K562 (cell line): ENCODE data around the gene VPREB1. TPM values are rescaled to one million over a fixed set of nuclear protein-coding genes. Genes with fewer than 3 reads are reported as not detected.

Experiments
- ARNT ChIP-seq, 2 experiments: fragments of 450-650 bp; IDR thresholded peaks; 2 replicates each; pipeline ENCODE4 v1.6.1; 2016; ENCODE audit warnings: mild to moderate bottlenecking in 1 of 2
- CBX8 ChIP-seq: fragments of 200-600 bp; sonication (generic); IDR thresholded peaks from 2 replicates; pipeline ENCODE4 v1.6.1; 2012; ENCODE audit warnings: borderline replicate concordance, mixed run types, low read depth, mild to moderate bottlenecking, moderate library complexity, mixed read lengths, low read length, control low read depth, inconsistent platforms; ENCODE audit not compliant: poor library complexity, severe bottlenecking; ENCODE audit errors: extremely low read depth
- CHD2 ChIP-seq: IDR thresholded peaks from 2 replicates; pipeline ENCODE4 v1.6.1; 2011; ENCODE audit warnings: low read depth, low read length
- KDM1A ChIP-seq, 2 experiments: fragments of 450-650 bp; IDR thresholded peaks; 2 replicates each; pipeline ENCODE4 v1.6.1; 2016; ENCODE audit warnings: mild to moderate bottlenecking in 2 of 2
- MCM5 ChIP-seq: fragments of 450-650 bp; IDR thresholded peaks from 2 replicates; pipeline ENCODE4 v1.6.1; 2016; ENCODE audit warnings: low read depth
- PPARD ChIP-seq: fragments of 250-450 bp; sonication (Bioruptor Pico); IDR thresholded peaks from 2 replicates; pipeline ENCODE4 v1.8.0; 2022; ENCODE audit warnings: inconsistent platforms, mild to moderate bottlenecking, moderate library complexity
- RBM17 ChIP-seq: fragments of 200-400 bp; formaldehyde crosslinking; IDR thresholded peaks from 2 replicates; pipeline ENCODE4 v1.6.1; 2017; ENCODE audit warnings: low read depth, mild to moderate bottlenecking, low read length, borderline replicate concordance
- RHOXF2B ChIP-seq: fragments of 250-450 bp; sonication (Bioruptor Pico); conservative IDR thresholded peaks from 2 replicates; pipeline ENCODE4 v1.5.1; 2021
- SP2 ChIP-seq: IDR thresholded peaks from 2 replicates; pipeline ENCODE4 v1.6.1; 2011; ENCODE audit warnings: mild to moderate bottlenecking, low read depth, low read length, moderate library complexity; ENCODE audit not compliant: poor library complexity, severe bottlenecking; ENCODE audit errors: extremely low read depth
- ZNF146 ChIP-seq: IDR thresholded peaks from one replicate; pipeline ENCODE4 v1.6.1; 2018; ENCODE audit warnings: missing compliant biosample characterization; ENCODE audit not compliant: unreplicated experiment
- ZNF668 ChIP-seq: fragments of 250-450 bp; sonication (Bioruptor Pico); IDR thresholded peaks from 2 replicates; pipeline ENCODE4 v1.8.0; 2022; ENCODE audit warnings: mild to moderate bottlenecking, inconsistent platforms
- ZNF75A ChIP-seq: fragments of 450-650 bp; formaldehyde crosslinking; IDR thresholded peaks from 2 replicates; pipeline ENCODE4 v1.4.0; 2020; ENCODE audit warnings: mild to moderate bottlenecking
- polyA plus RNA-seq, 8 experiments: library from polyadenylated mRNA; depleted of rRNA in 4 of 8; stranded (reverse) in 5 of 8; unstranded in 3 of 8; fragments of >200 nt; fragmentation: Nextera tagmentation in 2 of 8; fragmentation: Illumina TruSeq in 1 of 8; extraction: Ambion mirVana in 2 of 8; extraction: Trizol in 1 of 8; gene quantifications; 2 replicates each; pipeline versions ENCODE4 v1.2.1 to v1.2.3, GENCODE V29; 2011 to 2014; ENCODE audit warnings: inconsistent platforms in 1 of 8, missing spikeins in 1 of 8
- total RNA-seq, 7 experiments: library from RNA; depleted of rRNA in 6 of 7; stranded (reverse); fragments of >200 nt in 6 of 7; fragmentation: Illumina TruSeq in 2 of 7; extraction: Trizol in 2 of 7; gene quantifications; 2 replicates each; pipeline versions ENCODE4 v1.2.1 to v1.2.3, GENCODE V29; 2011 to 2021; ENCODE audit warnings: low replicate concordance in 1 of 7
- TF ChIP-seq, protein P1 (sequence below), 2 experiments: IDR thresholded peaks; 2 replicates each; pipeline ENCODE4 v1.6.1; 2011; ENCODE audit warnings: borderline replicate concordance in 1 of 2, control low read depth in 1 of 2, low read depth in 1 of 2, low read length in 1 of 2, mild to moderate bottlenecking in 1 of 2, mixed read lengths in 1 of 2, moderate library complexity in 1 of 2; ENCODE audit not compliant: insufficient read depth in 1 of 2, insufficient read length in 1 of 2, poor library complexity in 1 of 2, severe bottlenecking in 1 of 2; ENCODE audit errors: extremely low read depth in 1 of 2
- TF ChIP-seq, protein P2 (sequence below): IDR thresholded peaks from 2 replicates; pipeline ENCODE4 v1.6.1; 2014; ENCODE audit warnings: antibody characterized with exemption
- TF ChIP-seq, protein P3 (sequence below): sonication (generic); IDR thresholded peaks from 2 replicates; pipeline ENCODE4 v1.6.1; 2016
- TF ChIP-seq, protein P4 (sequence below): fragments of 450-650 bp; formaldehyde crosslinking; IDR thresholded peaks from 2 replicates; pipeline ENCODE4 v1.4.0; 2020; ENCODE audit warnings: mild to moderate bottlenecking, moderate library complexity
- TF ChIP-seq, protein P5 (sequence below): fragments of 450-650 bp; IDR thresholded peaks from 2 replicates; pipeline ENCODE4 v1.6.1; 2016; ENCODE audit warnings: missing biosample characterization, missing genetic modification characterization
- TF ChIP-seq, protein P6 (sequence below): sonication (generic); formaldehyde crosslinking; IDR thresholded peaks from 2 replicates; pipeline ENCODE4 v1.4.0; 2020; ENCODE audit warnings: mild to moderate bottlenecking, missing genetic modification reagents

Gene VPREB1
- total and polyA plus RNA-seq, 9 of the 15 experiments (the other 6 are each of a cell fraction or from before 2014, with no cell fraction given), result not detected

DNA sequence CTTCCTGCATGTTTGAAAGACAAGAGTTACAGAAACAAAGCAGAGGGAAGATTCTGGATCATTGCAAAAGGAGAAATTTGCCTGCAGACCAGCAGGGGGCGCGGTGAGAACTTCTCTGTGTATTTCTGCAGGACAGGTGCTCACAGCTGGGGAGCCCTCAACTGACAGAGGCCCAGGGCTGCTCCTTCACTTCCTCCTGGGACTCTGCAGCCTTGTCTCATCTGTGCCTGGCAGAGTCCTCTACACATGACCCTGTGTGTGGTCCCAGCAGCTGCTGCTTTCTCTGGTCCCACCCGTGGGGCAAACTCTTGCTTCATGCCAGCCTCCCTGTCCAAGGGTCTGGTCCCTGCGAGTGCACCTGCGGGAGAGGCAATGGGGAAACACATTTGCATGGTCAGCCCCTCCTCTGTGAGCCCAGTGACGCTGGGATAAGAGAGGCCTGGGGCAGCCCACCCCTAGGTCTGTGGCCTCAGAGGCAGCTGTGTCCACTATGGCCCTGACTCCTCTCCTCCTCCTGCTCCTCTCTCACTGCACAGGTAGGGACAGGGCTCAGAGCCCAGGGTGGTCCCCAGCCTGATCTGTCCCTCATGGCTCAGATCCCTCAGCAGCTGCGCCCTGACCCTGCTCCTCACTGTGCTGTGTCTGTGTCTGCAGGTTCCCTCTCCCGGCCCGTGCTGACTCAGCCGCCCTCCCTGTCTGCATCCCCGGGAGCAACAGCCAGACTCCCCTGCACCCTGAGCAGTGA, 43.2 kb upstream of the VPREB1 start (continued):
- TF ChIP-seq CBX8, result no peak
- TF ChIP-seq ZNF75A (CRISPR knock-in tag), result no peak
- TF ChIP-seq KDM1A (IDR thresholded peaks at IDR 0.05), result no peak
- no peak for TF ChIP-seq CHD2
- TF ChIP-seq, protein P1, sequence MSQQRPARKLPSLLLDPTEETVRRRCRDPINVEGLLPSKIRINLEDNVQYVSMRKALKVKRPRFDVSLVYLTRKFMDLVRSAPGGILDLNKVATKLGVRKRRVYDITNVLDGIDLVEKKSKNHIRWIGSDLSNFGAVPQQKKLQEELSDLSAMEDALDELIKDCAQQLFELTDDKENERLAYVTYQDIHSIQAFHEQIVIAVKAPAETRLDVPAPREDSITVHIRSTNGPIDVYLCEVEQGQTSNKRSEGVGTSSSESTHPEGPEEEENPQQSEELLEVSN (IDR thresholded peaks at IDR 0.05; ENCODE audit: borderline replicate concordance in 1 of 2, extremely low read depth in 1 of 2, insufficient read depth in 1 of 2, insufficient read length in 1 of 2, low read depth in 1 of 2, low read length in 1 of 2, poor library complexity in 1 of 2, severe bottlenecking in 1 of 2), result no peak
- TF ChIP-seq, protein P2, sequence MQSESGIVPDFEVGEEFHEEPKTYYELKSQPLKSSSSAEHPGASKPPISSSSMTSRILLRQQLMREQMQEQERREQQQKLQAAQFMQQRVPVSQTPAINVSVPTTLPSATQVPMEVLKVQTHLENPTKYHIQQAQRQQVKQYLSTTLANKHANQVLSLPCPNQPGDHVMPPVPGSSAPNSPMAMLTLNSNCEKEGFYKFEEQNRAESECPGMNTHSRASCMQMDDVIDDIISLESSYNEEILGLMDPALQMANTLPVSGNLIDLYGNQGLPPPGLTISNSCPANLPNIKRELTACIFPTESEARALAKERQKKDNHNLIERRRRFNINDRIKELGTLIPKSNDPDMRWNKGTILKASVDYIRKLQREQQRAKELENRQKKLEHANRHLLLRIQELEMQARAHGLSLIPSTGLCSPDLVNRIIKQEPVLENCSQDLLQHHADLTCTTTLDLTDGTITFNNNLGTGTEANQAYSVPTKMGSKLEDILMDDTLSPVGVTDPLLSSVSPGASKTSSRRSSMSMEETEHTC, result no peak
- no peak for TF ChIP-seq PPARD (CRISPR knock-in tag)
- TF ChIP-seq MCM5, result no peak
- TF ChIP-seq, protein P3, sequence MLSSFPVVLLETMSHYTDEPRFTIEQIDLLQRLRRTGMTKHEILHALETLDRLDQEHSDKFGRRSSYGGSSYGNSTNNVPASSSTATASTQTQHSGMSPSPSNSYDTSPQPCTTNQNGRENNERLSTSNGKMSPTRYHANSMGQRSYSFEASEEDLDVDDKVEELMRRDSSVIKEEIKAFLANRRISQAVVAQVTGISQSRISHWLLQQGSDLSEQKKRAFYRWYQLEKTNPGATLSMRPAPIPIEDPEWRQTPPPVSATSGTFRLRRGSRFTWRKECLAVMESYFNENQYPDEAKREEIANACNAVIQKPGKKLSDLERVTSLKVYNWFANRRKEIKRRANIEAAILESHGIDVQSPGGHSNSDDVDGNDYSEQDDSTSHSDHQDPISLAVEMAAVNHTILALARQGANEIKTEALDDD, result no peak
- TF ChIP-seq ZNF668, result no peak
- no peak for TF ChIP-seq RHOXF2B (CRISPR knock-in tag)
- no peak for TF ChIP-seq RBM17
- TF ChIP-seq, protein P4, sequence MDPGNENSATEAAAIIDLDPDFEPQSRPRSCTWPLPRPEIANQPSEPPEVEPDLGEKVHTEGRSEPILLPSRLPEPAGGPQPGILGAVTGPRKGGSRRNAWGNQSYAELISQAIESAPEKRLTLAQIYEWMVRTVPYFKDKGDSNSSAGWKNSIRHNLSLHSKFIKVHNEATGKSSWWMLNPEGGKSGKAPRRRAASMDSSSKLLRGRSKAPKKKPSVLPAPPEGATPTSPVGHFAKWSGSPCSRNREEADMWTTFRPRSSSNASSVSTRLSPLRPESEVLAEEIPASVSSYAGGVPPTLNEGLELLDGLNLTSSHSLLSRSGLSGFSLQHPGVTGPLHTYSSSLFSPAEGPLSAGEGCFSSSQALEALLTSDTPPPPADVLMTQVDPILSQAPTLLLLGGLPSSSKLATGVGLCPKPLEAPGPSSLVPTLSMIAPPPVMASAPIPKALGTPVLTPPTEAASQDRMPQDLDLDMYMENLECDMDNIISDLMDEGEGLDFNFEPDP (CRISPR knock-in tag), result no peak
- TF ChIP-seq, protein P5, sequence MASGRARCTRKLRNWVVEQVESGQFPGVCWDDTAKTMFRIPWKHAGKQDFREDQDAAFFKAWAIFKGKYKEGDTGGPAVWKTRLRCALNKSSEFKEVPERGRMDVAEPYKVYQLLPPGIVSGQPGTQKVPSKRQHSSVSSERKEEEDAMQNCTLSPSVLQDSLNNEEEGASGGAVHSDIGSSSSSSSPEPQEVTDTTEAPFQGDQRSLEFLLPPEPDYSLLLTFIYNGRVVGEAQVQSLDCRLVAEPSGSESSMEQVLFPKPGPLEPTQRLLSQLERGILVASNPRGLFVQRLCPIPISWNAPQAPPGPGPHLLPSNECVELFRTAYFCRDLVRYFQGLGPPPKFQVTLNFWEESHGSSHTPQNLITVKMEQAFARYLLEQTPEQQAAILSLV (tag), result no peak
- TF ChIP-seq, protein P6, sequence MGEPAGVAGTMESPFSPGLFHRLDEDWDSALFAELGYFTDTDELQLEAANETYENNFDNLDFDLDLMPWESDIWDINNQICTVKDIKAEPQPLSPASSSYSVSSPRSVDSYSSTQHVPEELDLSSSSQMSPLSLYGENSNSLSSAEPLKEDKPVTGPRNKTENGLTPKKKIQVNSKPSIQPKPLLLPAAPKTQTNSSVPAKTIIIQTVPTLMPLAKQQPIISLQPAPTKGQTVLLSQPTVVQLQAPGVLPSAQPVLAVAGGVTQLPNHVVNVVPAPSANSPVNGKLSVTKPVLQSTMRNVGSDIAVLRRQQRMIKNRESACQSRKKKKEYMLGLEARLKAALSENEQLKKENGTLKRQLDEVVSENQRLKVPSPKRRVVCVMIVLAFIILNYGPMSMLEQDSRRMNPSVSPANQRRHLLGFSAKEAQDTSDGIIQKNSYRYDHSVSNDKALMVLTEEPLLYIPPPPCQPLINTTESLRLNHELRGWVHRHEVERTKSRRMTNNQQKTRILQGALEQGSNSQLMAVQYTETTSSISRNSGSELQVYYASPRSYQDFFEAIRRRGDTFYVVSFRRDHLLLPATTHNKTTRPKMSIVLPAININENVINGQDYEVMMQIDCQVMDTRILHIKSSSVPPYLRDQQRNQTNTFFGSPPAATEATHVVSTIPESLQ (CRISPR knock-in tag), result no peak
- no peak for TF ChIP-seq ARNT (IDR thresholded peaks at IDR 0.05)
- TF ChIP-seq SP2, result no peak
- no peak for TF ChIP-seq ZNF146 (CRISPR knock-in tag)
